MM.1S (cell line): Measurements from ENCODE around the gene ZSCAN20.

Source experiments
- CTCF ChIP-seq: fragments of 300-600 bp; sonication (generic); IDR thresholded peaks from 2 replicates; pipeline ENCODE4 v1.5.1; 2016; ENCODE audit warnings: antibody characterized with exemption, low read length, mixed read lengths
- EZH2 ChIP-seq: fragments of 300-600 bp; sonication (generic); optimal IDR thresholded peaks from 2 replicates; pipeline ENCODE3; 2017; ENCODE audit warnings: low read depth, mild to moderate bottlenecking, antibody characterized with exemption, low read length, mixed read lengths
- EZH2phosphoT487 ChIP-seq: fragments of 300-600 bp; sonication (generic); IDR thresholded peaks from 2 replicates; pipeline ENCODE4 v1.6.1; 2018; ENCODE audit warnings: antibody characterized with exemption, low read length

GRCh38 chr1:33500547-33500946, 28.1 kb downstream of the ZSCAN20 start:
- TF ChIP-seq CTCF (no peak), EZH2 (no peak), EZH2phosphoT487 (no peak)
